ENCODE results near the gene MOB4.
A peak's percentile ranks its signal among the peaks of the same experiment; 100 is the strongest.
"Not testable (repeated sequence)": the region's sequence is repeated elsewhere in the genome, so short reads cannot be mapped to it uniquely, and the experiment has no call there.

Gene MOB4

DNA sequence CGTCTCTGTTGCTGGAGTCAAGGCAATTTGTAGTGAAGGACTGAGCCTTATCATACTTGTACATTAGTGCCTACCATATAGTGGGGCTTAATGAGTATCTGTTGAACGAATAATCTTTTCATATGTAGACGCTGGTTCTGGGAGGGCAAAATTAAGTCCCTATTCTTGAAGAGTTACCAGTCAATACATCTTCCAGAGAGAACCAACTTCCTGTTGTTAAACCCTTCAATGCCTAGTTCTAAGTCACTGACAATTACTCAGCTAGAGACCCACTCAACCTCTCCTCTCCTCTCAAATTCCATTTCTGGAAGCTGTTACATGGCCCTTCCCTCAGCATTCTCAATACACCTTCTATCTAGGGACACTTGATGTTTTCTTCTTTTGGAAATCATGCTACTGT, 1.1 kb upstream of the MOB4 start:
- peak; percentile 12 for DNase-seq (ENCODE audit: low read depth, low spot score)

DNA sequence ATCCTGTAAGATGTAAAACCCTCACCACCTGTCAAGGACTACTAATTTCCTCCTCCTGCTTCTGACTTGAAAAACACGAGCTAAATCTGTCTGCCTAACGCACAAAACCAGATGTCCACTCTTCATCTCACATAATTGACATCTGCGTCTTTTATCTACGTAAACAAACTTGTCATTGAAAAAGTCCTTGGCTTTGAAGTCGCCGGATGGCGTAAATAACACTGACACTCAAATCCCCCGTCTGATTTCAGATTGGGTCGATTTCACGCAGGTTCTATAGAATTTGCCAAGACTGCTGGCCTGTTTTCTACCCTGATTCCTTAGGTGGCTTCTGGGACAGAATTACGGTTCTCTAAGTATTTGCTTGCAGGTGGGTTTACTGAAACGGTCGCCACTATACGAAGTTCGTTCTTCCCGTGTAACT, 539 bp upstream of the MOB4 start:
- no peak for DNase-seq (ENCODE audit: low read depth, low spot score)

DNA sequence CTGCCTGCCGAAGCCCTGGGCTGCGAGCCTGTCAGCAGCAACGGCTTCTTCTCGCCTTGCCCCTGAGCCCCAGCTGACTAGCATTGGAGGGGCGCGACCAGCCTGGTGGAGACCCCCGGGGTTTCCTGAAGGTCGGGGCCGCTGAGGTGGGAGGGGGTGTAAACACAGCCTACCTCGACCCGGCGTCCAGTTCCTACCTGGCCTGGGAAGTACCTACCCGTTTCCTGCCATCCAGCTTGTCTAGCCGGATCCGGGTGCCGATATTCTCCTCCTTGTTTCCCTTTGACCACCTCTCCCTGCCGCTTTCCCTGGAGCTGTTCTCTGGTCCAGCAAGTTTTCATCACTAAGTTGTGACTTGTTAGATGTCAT, 511 bp downstream of the MOB4 start:
- DNase-seq (ENCODE audit: low read depth, low spot score), result peak; percentile 60

DNA sequence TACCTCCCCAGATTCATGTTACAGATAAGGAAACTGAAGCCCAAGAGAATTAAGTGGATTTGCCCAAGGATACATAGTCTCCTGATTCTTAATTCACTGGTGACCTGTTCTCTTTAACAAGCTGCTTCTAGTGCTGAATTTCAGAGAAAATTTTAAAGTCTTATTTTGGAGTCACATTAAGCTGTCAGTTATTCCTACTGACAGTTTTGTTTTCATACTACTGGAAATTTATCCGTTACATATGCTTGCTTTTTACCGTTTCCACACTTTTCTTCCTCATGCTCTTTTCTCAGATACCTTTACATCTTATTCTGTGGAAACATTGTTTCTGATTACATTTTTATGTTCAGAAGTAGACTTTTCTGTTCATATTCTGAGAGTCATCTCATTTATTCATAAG, 1.3 kb downstream of the MOB4 start:
- DNase-seq (ENCODE audit: low read depth, low spot score), result no peak

DNA sequence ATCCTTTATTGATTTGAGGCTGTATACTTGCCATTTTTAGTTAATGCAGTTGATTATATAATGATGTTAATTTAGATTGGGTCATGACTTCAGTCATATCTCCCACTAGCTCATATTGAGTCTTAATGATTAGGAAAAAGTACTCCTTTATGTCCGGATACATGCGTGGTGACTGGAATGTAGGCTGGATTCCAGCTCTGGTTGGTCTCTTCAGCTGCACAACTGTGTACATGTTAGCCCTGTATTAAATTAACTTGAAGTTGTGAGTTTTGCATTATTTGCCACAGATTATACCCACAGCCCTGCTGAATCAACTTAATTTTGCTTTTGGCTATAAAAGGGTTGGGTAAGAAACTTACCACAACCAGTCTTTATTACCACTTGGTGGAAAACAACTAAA, 22.5 kb downstream of the MOB4 start:
- DNase-seq (ENCODE audit: low read depth, low spot score), result peak; percentile 36

DNA sequence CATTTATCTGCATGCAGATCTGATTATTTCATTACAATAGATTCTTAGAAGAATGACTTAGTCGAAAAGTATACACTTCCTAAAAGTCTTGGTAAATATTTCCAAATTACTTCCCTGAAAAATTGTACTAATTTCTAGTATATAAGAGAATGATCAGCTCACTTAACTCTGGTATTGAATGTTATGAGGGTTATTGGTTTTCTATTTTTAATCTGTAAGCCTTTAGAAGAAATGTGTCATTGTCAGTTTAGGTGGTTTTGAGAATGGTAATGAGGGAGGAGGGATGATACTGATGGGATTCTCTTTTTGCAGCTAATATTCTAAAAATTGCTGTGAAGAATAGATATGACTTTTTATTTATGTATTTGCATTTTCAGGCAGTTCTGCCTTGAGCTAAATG, 23.9 kb downstream of the MOB4 start:
- DNase-seq (ENCODE audit: low read depth, low spot score), result no peak

DNA sequence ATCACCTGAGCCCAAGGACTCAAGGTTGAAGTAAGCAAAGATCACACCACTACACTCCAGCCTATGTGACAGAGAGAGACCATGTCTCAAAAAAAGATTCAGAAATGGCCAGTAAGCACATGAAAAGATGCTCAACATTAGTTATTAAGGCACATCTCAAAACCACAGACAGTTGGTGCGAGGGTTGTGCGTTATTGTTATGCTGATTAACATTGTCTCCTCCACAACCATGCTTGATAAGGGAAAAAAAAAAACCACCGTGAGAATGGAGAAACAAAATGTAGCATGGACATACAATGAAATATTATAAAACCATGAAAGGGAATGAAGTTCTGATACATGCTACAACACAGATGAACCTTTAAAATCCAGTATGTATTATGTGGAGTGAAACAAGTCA, 27.3 kb downstream of the MOB4 start:
- no peak for DNase-seq (ENCODE audit: low read depth, low spot score)

DNA sequence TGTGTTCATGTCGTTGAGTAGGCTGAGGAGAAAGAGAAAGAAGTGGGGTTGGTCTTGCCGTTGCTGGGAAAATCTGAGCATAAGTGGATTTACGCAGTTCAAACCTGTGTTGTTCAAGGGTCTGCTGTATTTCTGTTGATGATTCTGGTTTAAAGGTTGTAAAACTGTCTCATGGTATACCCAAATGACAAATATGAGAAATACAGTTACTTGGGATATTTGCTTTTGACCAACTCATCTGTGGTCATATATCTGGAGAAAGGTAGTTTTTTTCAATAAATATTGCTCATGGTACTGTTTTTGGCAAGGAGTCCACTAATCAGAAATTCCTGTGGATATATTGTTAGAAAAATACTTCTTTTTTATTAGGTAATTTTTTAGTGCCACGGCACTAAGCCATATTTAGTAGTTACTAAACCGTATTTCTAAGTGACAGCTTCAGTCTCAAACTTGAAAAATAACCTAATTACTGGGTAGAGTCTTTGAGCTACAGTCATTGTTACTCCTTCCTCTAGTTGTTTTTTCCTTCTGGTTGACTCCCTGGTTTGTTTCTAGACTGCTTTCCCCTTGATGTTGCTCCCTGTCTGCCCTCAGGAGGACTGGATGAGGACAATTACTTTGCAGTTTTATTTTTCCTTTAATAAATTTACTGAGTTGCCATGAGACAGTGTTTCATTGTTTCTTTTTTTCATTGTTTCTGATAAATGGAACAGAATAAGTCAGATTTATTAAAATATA, 31.5 kb downstream of the MOB4 start:
- DNase-seq (ENCODE audit: low read depth, low spot score), result no peak

DNA sequence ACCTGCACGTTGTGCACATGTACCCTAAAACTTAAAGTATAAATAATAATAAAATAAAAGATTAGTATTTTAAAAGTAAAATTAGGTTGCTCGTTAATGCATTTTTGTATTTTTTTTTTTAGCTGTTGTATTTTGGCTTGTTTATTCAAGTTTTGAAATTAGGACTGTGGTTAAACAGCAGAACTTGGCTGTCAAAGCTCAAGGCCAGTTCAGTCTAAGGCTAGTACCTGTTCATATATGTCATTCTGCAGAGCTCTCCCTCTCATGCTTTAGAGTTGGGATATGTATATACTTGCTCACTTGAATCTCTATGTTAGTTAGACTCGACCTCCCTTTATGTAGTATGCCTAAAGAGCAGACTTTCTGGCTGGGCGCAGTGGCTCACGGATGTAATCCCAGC, 32.7 kb downstream of the MOB4 start:
- DNase-seq (ENCODE audit: low read depth, low spot score), result no peak

DNA sequence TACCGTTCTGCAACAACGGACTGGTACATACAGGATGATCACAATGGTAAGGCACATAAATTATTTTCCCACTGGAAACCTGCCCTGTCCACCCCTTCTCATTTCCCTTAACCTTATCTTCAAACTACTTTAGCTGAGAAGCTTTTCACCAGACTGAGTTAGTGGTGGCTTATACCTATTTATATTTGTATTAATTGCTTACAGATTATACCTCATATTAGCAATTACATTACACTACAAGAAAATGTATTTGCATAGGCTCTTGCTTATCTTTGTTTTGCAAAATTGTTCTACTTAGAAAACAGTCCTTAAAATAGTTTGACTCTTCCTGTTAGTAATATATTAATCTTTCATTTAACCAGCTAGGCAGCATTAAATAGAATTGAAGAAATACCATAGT, 35.4 kb downstream of the MOB4 start:
- DNase-seq (ENCODE audit: low read depth, low spot score), result not testable (repeated sequence)

DNA sequence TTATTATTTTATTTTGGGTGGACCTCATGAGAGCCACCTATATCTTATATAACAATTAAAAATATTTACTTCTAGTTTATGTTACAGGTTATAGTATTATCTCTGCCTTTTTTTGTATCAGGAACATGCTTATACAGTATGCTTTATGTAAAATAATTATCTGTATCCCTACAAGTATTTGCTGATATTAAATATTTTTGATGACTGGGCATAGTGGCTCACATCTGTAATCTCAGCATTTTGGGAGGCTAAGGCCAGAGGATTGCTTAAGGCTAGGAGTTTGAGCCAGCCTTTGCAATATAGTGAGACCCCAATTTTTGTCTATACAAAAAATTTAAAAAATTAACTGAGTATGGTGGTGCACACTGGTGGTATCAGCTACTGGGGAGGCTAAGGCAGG, 39.6 kb downstream of the MOB4 start:
- DNase-seq (ENCODE audit: low read depth, low spot score), result no peak

DNA sequence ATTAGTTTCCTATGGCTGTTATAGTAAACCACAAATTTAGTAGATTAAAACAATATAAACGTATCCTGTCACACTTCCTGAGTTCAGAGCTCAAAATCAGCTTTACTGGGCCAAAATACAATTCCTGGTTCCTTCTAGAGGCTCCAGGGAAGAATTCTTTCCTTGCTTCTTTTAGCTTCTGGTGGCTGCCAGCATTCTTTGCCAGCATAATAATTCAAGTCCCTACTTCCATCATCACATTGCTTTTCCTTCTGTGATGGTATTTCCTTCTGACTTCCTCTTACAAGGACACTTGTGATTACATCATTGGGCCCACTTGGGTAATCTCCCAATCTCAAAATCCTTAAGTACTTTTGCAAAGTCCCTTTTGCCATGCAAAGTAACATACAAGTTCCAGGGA, 40.6 kb downstream of the MOB4 start:
- no peak for DNase-seq (ENCODE audit: low read depth, low spot score)

DNA sequence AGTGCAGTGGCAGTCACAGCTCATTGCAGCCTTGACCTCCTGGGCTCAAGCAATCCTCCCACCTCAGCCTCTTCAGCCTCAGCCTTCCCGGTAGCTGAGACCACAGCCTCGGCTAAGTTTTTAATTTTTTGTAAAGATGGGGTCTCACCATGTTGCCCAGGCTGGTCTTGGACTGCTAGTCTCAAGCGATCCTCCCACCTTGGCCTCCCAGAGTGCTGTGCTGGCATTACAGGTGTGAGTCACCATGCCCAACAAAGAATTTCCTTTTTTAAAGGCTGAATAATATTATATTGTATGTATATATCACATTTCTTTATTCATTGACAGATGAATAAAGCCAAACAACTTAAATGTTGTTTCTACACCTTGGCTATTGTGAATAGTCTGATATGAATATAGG, 42.5 kb downstream of the MOB4 start:
- no peak for DNase-seq (ENCODE audit: low read depth, low spot score)

DNA sequence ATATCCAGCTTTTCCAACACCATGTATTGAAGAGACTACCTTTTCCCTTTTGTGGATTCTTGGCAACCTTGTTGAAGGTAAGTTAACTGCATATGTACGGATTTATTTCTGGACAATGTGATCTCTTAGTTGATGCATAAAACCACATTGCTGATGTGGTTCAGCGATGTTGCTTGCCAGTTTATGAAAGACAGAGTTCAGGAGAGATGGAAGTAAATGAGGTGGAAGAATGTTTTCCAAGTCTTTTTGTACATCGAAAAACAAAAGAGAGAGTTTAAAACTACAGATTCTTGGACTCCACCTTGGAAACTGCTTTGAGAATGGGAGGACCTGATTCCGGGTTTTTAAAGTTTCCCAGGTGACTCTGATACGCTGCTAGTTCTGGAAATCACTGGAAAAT, 43.8 kb downstream of the MOB4 start:
- DNase-seq (ENCODE audit: low read depth, low spot score), result peak; percentile 44

DNA sequence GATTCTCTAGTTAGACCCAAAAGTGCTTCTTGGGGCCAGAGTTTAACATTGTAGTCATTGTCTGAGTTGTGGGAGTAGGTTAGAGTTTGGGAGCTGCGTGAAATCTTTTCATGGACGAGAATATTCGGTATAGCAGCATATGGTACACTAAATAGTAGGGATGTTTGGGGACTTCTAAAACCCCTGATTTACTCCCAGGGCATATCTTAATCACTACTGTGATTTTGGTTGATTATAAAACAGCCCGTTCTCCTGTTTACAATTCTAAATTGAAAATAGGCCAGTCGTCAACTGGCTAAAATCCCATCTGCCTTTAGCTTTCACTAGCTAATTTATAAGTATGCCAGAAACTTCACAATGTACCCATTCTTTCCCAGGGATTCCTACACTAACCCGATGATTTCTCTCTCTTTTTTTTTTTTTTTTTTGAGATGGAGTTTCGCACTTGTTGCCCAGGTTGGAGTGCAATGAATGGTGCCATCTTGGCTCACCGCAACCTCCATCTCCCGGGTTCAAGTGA, 44.3 kb downstream of the MOB4 start:
- no peak for DNase-seq (ENCODE audit: low read depth, low spot score)

DNA sequence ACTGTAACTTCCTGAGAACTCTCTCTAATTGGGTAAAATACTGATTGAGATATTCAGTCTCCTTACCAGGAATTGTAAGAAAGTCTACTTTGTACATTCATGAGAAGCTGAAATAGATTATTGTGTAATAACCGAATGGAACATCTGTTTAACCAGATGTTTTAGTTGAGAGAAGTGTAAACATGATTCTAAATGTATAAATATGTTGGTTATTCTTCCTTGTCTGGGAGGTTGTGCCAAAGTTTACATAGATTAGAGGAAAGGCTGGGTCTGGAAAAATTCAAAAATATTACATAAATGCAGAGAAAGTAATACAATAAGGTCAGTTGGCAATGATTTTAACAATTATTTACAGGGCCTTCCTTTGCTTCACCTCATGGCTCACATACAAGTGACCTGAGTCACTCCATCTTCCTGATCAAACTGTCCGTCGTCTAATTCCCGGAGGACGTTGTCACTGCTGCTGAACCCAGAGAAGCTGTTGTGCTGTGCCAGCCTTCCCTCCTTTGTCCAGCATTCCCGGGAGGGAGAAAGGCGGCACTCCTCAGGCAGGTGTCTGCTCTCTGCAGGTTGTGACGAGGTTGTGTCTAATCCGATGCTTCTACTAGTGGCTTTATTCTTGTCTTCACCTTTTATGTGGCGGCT, 55.9 kb downstream of the MOB4 start:
- DNase-seq (ENCODE audit: low read depth, low spot score), result peak; percentile 26

DNA sequence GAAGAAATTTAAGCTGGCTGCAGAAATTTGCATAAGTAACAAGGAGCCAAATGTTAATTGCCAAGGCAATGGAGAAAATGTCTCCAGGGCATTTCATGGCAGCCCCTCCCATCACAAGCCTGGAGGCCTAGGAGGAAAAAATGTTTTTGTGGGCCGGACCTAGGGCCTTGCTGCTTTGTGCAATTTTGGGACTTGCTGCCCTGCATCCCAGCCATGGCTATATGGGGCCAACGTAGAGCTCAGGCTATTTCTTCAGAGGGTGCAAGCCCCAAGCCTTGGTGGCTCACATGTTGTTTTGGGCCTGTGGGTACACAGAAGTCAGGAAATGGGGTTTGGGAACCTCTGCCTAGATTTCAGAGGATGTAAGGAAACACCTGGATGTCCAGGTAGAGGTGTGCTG, 57.7 kb downstream of the MOB4 start:
- DNase-seq (ENCODE audit: low read depth, low spot score), result no peak

DNA sequence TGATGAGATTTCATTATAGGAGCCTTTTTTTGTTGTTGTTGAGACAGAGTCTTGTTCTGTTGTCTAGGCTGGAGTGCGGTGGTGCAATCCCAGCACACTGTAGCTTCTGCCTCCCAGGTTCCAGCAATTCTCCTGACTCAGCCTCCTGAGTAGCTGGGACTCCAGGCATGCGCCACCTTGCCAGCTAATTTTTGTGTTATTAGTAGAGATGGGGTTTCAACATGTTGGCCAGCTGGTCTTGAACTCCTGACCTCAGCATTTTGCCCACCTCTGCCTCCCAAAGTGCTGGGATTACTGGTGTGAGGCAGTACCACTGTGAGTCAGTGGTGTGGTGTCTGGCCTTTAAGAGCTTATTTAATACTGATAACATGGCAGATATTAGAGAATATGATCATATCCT, 60.1 kb downstream of the MOB4 start:
- peak; percentile 25 for DNase-seq (ENCODE audit: low read depth, low spot score)

DNA sequence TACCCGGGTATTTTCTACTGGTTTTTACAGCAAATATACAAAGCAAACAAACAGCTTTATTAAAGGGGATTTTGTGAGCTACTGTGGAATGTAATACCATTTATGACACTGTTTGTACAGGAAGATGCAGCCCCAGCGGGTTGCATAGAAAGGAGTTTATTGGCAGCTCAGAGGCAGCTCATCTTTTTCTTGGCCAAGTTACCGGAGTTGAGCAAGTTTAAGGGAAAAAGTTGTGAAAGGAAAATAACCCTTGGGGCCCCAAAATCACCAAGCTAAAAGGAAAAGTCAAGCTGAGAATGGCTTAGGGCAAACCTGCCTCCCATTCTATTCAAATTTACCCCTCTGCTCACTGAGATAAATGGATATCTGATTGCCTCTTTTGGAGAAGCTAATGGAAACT, 60.8 kb downstream of the MOB4 start:
- DNase-seq (ENCODE audit: low read depth, low spot score), result peak; percentile 18

DNA sequence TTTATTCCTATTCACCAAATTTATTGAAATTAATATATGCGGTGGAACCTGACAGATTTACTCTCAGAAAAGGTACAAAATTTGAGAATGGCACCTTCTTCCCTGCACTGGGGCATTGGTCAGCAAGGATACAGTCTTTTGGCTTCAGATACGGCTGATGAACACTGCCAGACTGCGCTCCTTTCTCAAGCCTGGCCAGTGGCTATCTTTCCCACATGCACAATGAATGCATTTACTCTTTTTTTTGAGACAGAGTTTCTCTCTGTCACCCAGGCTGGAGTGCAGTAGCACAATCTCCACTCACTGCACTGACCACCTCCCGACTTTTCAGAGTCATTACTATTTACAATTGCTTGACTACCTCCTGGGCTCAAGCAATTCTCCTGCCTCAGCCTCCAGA, 61.6 kb downstream of the MOB4 start:
- no peak for DNase-seq (ENCODE audit: low read depth, low spot score)

DNA sequence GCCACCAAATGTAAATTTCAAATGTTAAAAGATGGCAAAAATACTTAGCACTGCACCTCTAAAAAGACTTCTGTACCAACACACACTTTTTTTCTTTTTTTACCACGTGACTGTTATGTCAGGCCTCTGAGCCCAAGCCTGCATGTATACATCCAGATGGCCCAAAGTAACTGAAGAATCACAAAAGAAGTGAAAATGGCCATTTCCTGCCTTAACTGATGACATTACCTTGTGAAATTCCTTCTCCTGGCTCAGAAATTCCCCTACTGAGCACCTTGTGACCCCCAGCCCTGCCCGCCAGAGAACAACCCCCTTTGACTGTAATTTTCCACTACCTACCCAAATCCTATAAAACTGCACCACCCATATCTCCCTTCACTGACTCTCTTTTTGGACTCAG, 62.4 kb downstream of the MOB4 start:
- not testable (repeated sequence) for DNase-seq (ENCODE audit: low read depth, low spot score)

DNA sequence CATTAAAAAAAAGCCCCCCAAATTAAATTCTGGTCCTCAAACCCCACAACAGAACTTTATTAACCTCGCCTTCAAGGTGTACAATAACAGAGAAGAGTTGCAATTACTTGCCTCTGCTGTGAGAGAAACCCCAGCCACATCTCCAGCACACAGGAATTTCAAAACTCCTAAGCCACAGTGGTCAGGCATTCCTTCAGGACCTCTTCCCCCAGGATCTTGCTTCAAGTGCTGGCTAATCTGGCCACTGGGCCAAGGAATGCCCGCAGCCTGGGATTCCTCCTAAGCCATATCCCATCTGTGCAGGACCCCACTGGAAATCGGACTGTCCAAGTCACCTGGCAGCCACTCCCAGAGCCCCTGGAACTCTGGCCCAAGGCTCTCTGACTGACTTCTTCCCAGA, 64.3 kb downstream of the MOB4 start:
- DNase-seq (ENCODE audit: low read depth, low spot score), result peak; percentile 68

DNA sequence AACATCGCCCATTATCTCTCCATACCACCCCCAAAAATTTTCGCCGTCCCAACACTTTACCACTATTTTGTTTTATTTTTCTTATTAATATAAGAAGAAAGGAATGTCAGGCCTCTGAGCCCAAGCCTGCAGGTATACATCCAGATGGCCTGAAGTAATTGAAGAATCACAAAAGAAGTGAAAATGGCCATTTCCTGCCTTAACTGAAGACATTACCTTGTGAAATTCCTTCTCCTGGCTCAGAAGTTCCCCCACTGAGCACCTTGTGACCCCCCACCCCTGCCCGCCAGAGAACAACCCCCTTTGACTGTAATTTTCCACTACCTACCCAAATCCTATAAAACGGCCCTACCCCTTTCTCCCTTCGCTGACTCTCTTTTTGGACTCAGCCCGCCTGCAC, 71.4 kb downstream of the MOB4 start:
- not testable (repeated sequence) for DNase-seq (ENCODE audit: low read depth, low spot score)
